Smooth muscle cell (in vitro differentiated cells): ENCODE data around the gene TMCC2. TPM values are rescaled to one million over a fixed set of nuclear protein-coding genes. Genes with fewer than 3 reads are reported as not detected.
A peak's percentile ranks its signal among the peaks of the same experiment; 100 is the strongest.

Experiments used
- DNase-seq: peaks from one replicate; lab custom pipeline; 2025; ENCODE audit not compliant: unreplicated experiment; lab: John Stamatoyannopoulos, UW
- H2AFZ ChIP-seq: fragments of 200-600 bp; sonication (generic); 2 replicates; pipeline ENCODE4 v1.6.0; 2016; ENCODE audit warnings: antibody characterized with exemption, low read depth, mild to moderate bottlenecking
- H3F3A ChIP-seq: fragments of 200-600 bp; sonication (generic); 2 replicates; pipeline ENCODE4 v1.6.0; 2017; ENCODE audit warnings: antibody characterized with exemption, low read depth
- H3K27ac ChIP-seq: fragments of 200-600 bp; sonication (generic); 2 replicates; pipeline ENCODE4 v1.5.1; 2016; ENCODE audit warnings: low read depth, mild to moderate bottlenecking
- H3K27me3 ChIP-seq: fragments of 200-600 bp; sonication (generic); 2 replicates; pipeline ENCODE4 v1.6.1; 2016; ENCODE audit warnings: low read depth, mild to moderate bottlenecking
- H3K36me3 ChIP-seq: fragments of 200-600 bp; sonication (generic); 2 replicates; pipeline ENCODE4 v1.5.1; 2016; ENCODE audit warnings: low read depth
- H3K4me1 ChIP-seq: fragments of 200-600 bp; sonication (generic); 2 replicates; pipeline ENCODE4 v1.5.1; 2016; ENCODE audit warnings: low read depth
- H3K4me2 ChIP-seq: fragments of 200-600 bp; sonication (generic); 2 replicates; pipeline ENCODE4 v1.6.0; 2016; ENCODE audit warnings: mild to moderate bottlenecking
- H3K4me3 ChIP-seq: fragments of 200-600 bp; sonication (generic); 2 replicates; pipeline ENCODE4 v1.5.1; 2016; ENCODE audit warnings: mild to moderate bottlenecking
- H3K79me2 ChIP-seq: fragments of 200-600 bp; sonication (generic); 2 replicates; pipeline ENCODE4 v1.6.0; 2016; ENCODE audit warnings: low read depth, mild to moderate bottlenecking
- H3K9ac ChIP-seq: fragments of 200-600 bp; sonication (generic); 2 replicates; pipeline ENCODE4 v1.6.0; 2016; ENCODE audit warnings: low read depth
- H3K9me3 ChIP-seq: fragments of 200-600 bp; sonication (generic); replicated peaks from 2 replicates; pipeline ENCODE4 v1.5.1; 2016; ENCODE audit warnings: low read depth
- H4K20me1 ChIP-seq: fragments of 200-600 bp; sonication (generic); 2 replicates; pipeline ENCODE4 v1.6.0; 2016; ENCODE audit warnings: low read depth
- WGBS: methylation state at CpG from one replicate; pipeline ENCODE4 v1.1.7; 2016; ENCODE audit warnings: low lambda C conversion rate; 5-methylcytosine and 5-hydroxymethylcytosine counted together
- polyA plus RNA-seq: library from polyadenylated mRNA; unstranded; fragments of >200 nt; fragmentation: Nextera tagmentation; extraction: Ambion mirVana; gene quantifications from 2 replicates; pipeline ENCODE4 v1.2.1, GENCODE V29; 2016
- total RNA-seq: library from RNA; depleted of rRNA; stranded (reverse); fragments of >200 nt; gene quantifications from 2 replicates; pipeline ENCODE4 v1.2.3, GENCODE V29; 2014
- TF ChIP-seq, protein P1 (sequence below): fragments of 200-600 bp; sonication (generic); IDR thresholded peaks from 2 replicates; pipeline ENCODE4 v1.5.1; 2017; ENCODE audit warnings: borderline replicate concordance, mild to moderate bottlenecking, antibody characterized with exemption; ENCODE audit not compliant: insufficient read depth, poor library complexity, severe bottlenecking

The TMCC2 gene
- total and polyA plus RNA-seq, 2 experiments from 2014 or later = 3.3 to 5.6 TPM

DNA sequence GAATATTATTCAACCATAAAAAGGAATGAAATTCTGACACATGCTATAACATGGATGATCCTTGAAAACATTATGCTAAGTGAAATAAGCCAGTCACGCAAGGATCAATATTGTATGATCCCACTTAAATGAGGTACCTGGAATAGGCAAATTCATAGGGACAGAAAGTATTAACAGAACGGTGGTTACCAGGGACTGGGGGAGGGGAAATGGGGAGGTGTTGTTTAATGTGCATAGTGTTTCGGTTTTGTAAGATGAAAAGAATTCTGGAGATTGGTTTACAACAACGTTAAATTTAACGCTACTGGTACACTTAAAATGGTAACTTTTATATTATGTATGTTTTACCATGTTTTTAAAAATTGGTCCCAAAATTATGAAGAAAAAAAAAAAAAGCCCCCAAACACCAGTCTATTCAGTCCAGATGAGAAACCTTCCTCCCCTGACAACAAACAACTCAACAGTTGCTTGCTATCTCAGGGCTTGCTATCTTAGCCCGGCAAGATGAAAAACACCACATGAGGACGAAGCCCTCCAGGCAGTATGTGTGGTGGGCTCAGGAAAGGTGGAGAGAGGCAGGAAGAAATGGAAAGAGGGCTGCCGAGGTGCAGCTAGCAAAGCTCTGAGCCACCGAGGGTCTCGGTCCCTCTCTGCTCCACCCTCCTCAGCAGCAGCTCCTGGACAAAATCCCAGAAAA, 85.3 kb downstream of the TMCC2 start:
- WGBS = 60% methylated on average over 10 of the region's 10 CpGs
- DNase-seq = no peak
- H3K4me2 ChIP-seq = peak overlapping the region; percentile 77
- H3K27me3 ChIP-seq = no peaks in the 10 kb centered on the region
- H3K9me3 ChIP-seq = no peaks in the 10 kb centered on the region
- H3F3A ChIP-seq = no peaks in the 10 kb centered on the region
- H2AFZ ChIP-seq = peak overlapping the region; percentile 12
- peaks cover 59% of the 10 kb centered on the region for H4K20me1 ChIP-seq
- H3K36me3 ChIP-seq = peaks cover 5% of the 10 kb centered on the region
- H3K27ac ChIP-seq = peak overlapping the region; percentile 55
- H3K79me2 ChIP-seq = peaks cover 72% of the 10 kb centered on the region
- peaks cover 67% of the 10 kb centered on the region for H3K4me1 ChIP-seq
- TF ChIP-seq, protein P1, sequence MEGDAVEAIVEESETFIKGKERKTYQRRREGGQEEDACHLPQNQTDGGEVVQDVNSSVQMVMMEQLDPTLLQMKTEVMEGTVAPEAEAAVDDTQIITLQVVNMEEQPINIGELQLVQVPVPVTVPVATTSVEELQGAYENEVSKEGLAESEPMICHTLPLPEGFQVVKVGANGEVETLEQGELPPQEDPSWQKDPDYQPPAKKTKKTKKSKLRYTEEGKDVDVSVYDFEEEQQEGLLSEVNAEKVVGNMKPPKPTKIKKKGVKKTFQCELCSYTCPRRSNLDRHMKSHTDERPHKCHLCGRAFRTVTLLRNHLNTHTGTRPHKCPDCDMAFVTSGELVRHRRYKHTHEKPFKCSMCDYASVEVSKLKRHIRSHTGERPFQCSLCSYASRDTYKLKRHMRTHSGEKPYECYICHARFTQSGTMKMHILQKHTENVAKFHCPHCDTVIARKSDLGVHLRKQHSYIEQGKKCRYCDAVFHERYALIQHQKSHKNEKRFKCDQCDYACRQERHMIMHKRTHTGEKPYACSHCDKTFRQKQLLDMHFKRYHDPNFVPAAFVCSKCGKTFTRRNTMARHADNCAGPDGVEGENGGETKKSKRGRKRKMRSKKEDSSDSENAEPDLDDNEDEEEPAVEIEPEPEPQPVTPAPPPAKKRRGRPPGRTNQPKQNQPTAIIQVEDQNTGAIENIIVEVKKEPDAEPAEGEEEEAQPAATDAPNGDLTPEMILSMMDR = no peak
- no peak overlapping the region for H3K4me3 ChIP-seq
- H3K9ac ChIP-seq = peak overlapping the region; percentile 39

DNA sequence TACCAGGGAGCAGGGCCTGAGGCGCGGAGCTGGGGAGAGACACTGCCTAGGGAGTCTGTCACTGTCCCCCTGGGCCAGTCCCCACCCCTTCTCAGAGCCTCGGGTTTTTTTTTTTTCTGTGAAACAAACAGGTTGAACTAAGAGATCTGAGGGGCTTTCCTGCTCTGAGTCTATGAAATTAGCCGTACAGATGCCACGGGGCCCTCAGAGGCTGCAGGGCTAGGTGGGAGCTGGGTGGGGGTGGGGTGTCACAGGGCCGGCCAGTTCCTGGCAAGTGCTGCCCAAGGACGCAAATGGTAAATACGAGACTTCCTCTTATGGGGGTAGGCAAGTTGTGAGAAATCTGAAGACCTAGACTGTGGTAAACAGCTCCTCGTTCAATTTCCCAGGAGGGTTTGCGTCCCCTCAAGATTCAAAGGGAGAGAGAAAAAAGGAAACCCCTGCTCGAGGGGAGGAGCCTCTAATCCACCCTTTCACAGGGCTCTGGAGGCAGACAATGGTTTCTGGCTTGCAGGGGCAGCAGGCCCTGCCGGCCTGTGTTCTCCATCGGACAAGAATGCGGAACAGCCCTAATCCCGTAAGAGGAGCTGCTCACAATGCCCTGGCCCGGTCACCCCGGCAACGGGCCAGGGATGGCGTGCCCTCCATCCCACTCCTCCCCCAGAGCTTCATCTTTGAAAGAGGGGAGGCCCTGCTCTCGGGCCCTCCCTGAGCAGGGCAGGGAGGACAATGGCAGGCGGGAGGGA, 86.0 kb downstream of the TMCC2 start:
- no peak for DNase-seq
- H3K79me2 ChIP-seq = peaks cover 79% of the 10 kb centered on the region
- no peaks in the 10 kb centered on the region for H3F3A ChIP-seq
- H2AFZ ChIP-seq = peak overlapping the region; percentile 12
- no peaks in the 10 kb centered on the region for H3K9me3 ChIP-seq
- peak overlapping the region; percentile 39 for H3K9ac ChIP-seq
- TF ChIP-seq, protein P1 = no peak
- H3K27me3 ChIP-seq = no peaks in the 10 kb centered on the region
- peak overlapping the region; percentile 77 for H3K4me2 ChIP-seq
- H3K27ac ChIP-seq = peak overlapping the region; percentile 55
- peaks cover 74% of the 10 kb centered on the region for H3K4me1 ChIP-seq
- WGBS = 15% methylated on average over 21 of the region's 21 CpGs
- H3K36me3 ChIP-seq = peaks cover 5% of the 10 kb centered on the region
- H4K20me1 ChIP-seq = peaks cover 66% of the 10 kb centered on the region
- peak overlapping the region; percentile 11 for H3K4me3 ChIP-seq

DNA sequence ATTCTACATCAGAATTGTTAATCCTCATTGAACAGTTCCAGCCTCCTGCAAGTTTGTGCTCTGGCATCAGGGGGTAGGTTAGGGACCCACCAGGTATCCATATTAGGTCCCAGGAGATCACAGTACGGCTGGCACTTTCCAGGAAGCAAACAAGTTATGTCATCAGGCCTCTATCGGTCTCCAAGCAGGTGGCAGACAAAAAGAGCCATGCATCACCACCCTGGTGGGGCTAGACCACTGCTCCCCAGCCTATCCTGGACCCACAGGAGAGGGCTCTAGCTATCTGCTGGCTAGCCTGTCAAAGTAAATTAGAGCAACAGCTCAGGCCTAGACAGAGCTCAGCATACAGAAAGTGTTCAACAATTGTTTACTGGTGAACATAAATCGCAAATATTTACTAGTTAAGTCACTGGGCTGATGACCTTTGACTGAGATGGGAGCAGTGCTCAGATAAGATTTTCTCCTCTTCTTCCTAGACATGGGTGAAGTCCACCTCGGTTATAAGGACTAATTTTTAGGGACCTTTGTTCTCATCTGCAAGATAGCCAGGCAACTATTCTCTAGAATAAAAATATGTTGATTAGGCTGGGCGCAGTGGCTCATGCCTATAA, 87.4 kb downstream of the TMCC2 start:
- Histone ChIP-seq H3K27ac (peak overlapping the region; percentile 55), H3K36me3 (peaks cover 5% of the 10 kb centered on the region), H3K79me2 (peaks cover 93% of the 10 kb centered on the region), H4K20me1 (peaks cover 75% of the 10 kb centered on the region), H3K27me3 (no peaks in the 10 kb centered on the region), H3F3A (no peaks in the 10 kb centered on the region), H3K4me1 (peaks cover 86% of the 10 kb centered on the region), H3K9me3 (no peaks in the 10 kb centered on the region), H2AFZ (no peak overlapping the region), H3K4me2 (no peak overlapping the region), H3K4me3 (no peak overlapping the region), H3K9ac (no peak overlapping the region)
- 85% methylated on average over 5 of the region's 5 CpGs for WGBS
- no peak for DNase-seq
- TF ChIP-seq, protein P1 = no peak
